Stimulated activated CD4-positive, alpha-beta T cell treated with anti-CD3 and anti-CD28 coated beads, Interleukin-4, amount 100 ng/mL, for 4 hours (primary cell): ENCODE results near the gene CROCC2.

Source experiments
- DNase-seq, 2 experiments: peaks; one replicate each; pipeline ENCODE4 v3.0.0-alpha.2; 2020

The CROCC2 gene

DNA sequence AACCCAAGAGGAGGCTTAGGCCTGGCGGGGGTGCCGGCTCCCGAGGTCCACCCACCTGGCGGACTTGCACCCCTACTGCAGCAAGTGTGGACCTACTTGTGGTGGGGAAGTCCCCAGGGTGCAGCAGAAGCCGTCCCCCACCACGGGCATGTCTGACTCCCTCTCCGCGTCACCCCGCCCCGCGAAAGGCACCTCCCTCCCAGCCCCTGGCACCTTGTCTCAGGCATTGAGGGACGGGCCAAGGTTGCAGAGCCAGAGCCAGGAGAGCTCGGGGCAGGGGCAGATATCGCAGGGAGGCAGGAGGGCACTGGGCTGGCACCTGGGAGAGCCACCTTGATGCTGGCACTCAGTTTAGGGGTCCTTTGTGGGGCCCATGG lies 19.0 kb downstream of the CROCC2 start:
- no peak for DNase-seq

DNA sequence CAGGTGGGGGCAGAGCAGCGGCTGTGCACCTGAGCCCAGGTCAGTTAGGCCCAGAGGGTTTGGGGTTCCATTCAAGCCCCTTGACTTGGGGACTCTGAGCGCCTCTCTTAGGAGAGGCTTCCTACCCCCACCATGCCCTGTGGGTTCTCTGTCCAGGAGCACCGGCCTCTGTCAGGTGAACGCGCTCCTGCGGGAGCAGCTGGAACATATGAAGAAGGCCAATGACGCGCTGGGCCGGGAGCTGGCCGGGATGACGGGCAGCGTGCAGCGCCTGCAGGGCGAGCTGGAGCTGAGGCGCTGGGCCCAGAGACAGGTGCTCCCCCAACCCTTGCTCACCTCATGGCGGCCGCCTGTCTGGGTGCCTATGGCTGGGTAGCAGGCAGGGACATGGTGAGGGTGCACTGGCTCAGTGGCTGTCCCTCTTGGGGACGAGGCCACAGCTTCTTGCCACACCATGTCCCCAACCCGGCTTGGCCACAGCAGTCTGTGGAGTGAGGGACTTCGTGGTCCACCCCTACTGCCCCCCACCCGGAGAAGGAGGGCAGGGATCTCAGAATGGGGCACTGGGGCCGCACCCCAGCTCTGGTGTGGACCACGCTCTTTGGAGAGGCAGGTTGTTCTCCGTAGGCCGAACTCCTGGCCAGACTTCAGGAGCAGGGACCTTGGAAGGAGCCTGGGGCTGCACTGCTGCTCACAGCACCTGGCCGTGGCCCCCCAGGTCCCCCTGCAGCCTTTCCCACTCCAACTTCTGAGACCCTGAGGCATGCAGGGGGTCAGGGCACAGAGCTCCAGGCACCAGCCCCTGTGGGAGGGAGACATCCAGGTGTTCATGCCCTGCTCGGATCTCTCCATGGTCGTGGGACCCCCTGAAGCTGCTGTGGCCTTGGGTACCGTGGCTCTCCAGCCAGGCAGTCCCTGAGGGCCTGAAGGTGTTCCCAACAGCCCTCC lies 19.7 kb downstream of the CROCC2 start:
- DNase-seq = no peak

DNA sequence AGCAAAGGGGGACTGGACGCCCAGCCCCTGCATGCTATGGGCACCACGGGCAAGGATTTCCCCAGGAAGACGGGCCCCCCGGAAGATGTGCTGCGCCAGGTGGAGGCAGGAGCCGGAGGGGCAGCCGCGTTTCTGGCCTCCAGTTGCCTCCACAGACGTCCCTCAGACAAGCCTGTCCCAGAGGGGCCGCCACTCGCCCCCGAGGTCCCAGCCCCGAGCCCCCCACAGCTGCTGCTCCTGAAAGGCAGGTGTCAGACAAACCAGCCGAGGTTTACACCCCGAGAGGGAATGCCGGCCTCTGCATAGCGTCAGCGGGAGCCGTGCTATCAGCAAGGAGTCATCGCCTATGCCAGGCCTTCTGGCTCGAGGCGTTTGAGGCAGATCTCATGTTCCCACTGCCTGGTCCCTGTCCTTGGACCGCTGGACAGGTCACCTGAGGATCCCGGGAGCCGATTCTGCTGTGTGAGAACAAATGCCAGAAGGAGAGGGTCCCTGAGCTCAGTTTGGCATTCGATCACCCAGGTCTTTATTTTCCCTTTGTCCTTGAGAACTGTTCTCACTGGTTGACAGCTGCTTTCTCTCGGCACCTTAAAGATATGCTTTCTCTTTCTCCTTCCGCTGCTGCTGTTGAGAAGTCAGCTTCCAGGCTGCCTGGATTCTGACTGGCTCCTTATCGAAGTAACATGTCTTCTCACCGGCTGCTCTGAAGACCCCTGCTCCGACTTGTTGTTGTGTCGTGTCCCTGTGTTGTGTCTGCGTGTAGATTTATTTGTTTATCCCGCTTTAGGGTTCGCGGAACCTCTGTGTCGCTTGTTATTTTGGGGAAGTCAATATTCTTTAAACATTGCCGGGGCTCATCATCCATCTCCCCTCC lies 20.6 kb downstream of the CROCC2 start:
- DNase-seq = peak in 1 of 2 experiments; percentile 1

GRCh38 chr2:240927390-240927781 lies 21.2 kb downstream of the CROCC2 start:
- no peak for DNase-seq

DNA sequence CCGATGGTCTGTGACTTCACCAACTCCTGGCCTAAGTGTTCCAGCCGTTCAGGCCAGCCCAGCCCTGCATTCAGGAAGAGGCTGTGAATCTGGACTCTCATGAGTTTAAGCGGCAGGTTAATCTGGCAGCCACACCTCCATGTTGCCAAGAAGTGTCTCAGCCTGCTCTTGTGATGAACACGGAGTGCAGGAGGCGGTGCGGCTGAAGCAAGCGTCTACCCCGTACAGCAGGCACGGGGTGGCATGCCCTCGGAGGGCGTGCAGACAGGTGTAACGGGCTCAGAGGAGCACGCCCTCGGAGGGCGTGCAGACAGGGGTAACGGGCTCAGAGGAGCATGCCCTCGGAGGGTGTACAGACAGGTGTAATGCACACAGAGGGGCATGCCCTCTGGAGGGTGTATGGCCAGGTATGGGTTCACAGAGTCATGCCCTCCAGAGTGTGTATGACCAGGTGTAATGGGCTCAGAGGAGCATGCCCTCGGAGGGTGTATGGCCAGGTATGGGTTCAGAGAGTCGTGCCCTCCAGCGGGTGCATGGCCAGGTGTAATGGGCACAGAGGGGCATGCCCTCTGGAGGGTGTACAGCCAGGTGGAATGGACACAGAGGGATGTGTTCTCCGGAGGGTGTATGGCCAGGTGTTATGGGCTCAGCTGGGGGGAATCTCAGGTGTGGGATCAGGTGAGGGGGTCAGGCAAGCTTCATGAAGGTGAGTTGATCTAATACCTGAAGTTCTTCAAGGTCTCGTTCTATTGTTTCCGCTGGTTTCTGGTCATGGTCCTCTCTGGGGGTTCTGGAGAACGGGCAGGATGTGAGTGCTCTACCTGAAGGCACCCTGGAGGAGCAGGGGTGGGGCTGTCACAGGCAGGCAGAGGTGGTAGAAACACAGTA lies 22.6 kb downstream of the CROCC2 start:
- no peak for DNase-seq

DNA sequence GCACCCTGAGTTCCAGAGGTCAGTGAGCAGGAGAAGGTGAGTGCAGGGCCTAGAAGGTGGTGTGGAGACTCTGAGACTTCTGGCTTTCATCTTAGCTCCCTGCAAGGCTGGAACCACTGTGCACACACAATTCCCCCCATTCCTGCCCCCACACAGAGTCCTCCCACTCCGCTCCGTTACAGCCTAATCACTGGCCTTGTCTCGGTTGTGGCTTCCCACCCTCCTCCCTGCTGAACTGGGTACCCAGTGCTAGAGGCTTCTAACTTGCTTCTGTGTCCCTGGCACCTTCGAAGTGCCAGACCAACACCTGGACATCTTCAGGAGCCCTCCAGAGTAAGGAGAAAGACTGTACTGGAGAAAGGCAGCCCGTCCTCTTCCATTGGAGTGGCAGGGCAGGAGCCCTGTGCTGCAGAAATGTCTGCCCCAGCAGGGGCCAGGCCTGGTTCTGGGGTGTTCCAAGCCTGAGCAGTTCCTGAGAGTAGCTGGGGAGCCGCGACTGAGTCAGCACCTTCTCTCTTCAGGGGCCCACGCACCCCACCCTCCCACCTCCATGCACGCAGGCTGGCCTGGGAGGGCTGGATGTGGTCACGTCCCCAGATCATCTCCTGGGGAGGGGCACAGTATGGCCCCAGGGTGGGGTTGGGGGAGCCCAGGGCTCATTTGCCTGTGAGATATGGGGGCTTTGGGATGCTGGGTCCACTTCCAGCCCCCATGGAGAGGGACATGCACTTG lies 23.4 kb downstream of the CROCC2 start:
- DNase-seq = no peak

DNA sequence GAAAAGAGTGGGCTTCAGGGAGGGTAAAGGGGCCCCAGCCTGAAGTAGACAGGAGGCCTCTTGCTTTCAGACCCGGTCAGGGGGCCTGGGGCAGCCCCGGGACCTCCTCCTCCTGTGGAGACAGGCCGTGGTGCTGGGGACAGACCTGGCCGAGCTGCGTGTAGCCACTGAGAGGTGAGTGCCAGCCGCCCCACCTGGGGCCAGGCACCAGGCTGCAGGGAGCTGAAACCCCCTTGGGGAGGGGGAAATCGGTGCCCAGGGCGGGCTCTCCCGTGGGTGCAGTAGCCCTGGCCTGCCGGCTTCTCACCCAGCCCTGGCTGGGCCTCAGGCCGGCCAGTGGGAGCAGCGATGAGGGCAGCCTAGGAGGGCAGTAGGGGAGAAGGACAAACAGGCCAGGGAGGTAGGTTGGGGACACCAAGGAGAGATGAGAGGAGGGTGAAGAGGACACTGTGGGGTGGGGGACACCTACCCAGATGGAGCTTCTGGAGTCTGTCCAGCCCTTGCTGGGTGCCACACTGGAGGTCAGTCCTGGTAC lies 24.0 kb downstream of the CROCC2 start:
- no peak for DNase-seq

DNA sequence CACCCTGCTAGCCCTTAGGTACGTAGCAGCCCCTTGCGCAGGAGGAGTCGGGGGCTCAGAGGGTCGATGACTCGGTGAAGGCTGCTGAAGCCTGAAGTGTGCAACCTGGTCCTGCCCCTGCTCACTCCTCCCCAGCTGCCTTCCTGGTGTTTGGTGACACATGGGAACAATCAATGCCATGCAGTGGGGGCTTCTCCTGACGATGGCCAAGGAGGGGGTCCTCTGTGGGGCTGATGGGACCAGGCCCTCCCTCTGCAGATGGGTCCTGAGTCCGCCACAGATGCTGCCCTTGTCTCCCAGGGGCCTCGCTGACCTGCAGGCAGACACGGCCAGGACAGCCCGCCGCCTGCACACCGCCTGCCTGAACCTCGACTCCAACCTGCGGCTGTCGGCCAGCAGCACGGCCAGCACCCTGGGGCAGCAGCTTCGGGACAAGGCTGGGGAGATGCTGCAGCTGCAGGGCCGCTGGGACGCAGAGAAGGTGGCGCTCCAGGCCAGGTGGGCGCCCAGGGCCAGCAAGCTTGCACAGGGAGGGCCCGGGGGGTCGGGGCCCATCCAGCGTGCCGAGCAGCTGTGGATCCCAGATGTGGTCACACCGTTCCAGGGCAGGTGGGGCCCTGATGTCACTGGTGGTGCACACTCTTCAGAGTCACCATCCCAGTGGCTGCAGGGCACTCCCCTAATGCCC lies 24.6 kb downstream of the CROCC2 start:
- DNase-seq = no peak

- no peak for DNase-seq
Observed at GRCh38 chr2:240931319-240931949, 25.3 kb downstream of the CROCC2 start.

GRCh38 chr2:240932001-240932723 lies 26.0 kb downstream of the CROCC2 start:
- DNase-seq = no peak

DNA sequence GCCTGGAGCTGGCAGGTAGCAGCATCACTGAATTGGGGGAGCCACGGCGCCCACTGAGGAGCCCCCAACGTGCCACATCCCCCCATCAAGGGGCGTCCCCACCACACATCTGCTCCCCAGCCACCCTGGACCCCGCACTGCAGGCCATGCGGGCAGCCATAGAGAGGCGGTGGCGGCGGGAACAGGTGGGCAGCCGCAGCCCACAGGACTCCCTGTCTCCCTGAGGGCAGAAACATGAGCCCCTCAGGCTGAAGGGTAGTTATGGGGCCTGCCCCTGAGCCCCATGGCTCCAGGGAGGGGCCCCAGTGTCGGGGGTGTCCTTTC lies 26.6 kb downstream of the CROCC2 start:
- no peak for DNase-seq

- no peak for DNase-seq
Observed at GRCh38 chr2:240933048-240933965, 27.2 kb downstream of the CROCC2 start.

DNA sequence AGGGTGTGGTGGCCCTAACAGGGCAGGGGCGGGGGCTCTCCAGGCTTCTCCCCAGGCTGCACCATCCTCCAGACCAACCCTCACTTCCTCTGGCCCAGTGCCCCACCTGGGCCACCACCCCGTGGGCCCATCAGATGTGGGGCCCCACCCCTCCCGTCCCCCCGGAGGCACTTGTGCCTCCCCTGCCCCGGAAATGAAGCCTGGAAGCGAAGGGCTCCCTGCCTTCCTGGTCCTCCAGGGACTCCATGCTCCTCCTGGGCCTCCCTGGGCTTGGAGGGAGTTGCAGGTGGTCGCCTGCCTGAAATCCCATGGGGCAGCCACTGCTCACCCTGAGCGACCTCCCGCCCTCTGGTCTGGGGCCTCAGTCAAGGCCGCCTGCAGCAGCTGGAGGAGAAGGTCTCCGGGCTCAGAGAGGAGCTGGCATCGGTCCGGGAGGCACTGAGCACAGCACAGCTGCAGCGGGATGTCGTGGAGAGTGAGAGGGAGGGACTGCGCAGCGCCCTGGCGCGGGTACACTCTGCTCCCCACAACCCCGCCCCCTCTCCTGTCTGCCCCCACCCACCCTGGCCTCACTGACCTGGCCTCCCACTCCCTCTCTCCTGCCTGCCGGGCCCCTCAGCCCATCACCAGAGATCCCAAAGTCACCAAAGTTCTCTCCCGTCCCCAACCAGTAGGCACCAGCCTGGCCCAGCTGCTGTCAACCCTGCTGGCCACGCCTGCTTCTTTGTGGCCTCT lies 28.0 kb downstream of the CROCC2 start:
- DNase-seq = no peak

- DNase-seq = no peak
Observed at GRCh38 chr2:240934701-240935102, 28.6 kb downstream of the CROCC2 start.

GRCh38 chr2:240935103-240935876 lies 29.2 kb downstream of the CROCC2 start:
- no peak for DNase-seq

DNA sequence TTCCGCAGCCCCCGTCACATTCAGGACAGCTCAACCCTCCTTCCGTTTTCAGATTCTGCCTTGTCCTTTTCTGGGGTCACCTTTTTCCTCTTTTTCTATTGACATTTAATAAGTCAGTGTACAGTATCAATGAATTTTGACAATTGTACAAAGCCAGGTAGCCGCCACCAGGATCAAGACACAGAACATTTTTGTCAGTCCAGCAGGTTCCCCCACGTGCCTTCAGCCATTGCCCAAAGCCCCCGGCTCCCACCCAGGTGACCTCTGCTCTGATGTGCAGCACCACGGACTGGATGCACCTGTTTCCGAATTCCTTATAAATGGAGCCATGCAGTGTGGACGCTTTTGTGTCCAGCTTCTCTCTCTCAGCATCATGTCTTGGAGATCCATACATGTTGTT lies 30.0 kb downstream of the CROCC2 start:
- no peak for DNase-seq

DNA sequence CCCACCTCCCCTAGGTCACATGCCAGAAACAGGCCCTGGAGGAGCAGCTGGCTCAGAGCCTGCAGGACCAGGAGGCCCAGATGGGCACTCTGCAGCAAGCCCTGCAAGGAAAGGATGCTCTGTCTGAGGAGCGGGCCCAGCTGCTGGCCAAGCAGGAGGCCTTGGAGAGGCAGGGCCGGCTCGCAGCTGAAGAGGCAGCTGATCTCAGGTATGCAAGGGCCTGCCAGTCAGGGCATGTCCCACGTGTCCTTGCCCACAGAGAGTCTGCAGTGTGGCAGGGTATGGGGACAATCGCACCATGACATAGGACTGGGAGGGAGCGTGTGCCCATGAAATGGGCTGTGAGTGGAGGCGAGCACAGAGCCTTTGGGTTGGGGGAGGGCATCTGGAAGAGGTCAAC lies 39.9 kb downstream of the CROCC2 start:
- DNase-seq = no peak
